HL-60 (cell line): ENCODE data around the gene FBXL7.

Experiments
- DNase-seq, 2 experiments: peaks; one replicate each; pipeline ENCODE4 v3.0.0-alpha.2; 2010 to 2020; ENCODE audit warnings: low read depth in 1 of 2, low spot score in 1 of 2
- H3K27ac ChIP-seq: fragments of 250-450 bp; sonication (Bioruptor Pico); replicated peaks from 2 replicates; pipeline ENCODE4 v1.5.1; 2020; ENCODE audit warnings: mild to moderate bottlenecking, moderate library complexity
- H3K27me3 ChIP-seq: fragments of 250-450 bp; sonication (Bioruptor Pico); 2 replicates; pipeline ENCODE4 v1.5.1; 2021; ENCODE audit warnings: mild to moderate bottlenecking, moderate library complexity; ENCODE audit not compliant: insufficient read depth, poor library complexity, severe bottlenecking
- H3K4me3 ChIP-seq: replicated peaks from 2 replicates; pipeline ENCODE4 v1.5.1; 2011; ENCODE audit warnings: mild to moderate bottlenecking, control low read depth, low read length; ENCODE audit not compliant: insufficient read depth
- GABPA ChIP-seq: IDR thresholded peaks from 2 replicates; pipeline ENCODE4 v1.6.1; 2012; ENCODE audit warnings: low read depth
- POLR2AphosphoS5 ChIP-seq: IDR thresholded peaks from 2 replicates; pipeline ENCODE4 v1.6.1; 2012; ENCODE audit warnings: low read depth
- SPI1 ChIP-seq: IDR thresholded peaks from 2 replicates; pipeline ENCODE4 v1.6.1; 2012; ENCODE audit warnings: low read depth, mild to moderate bottlenecking, borderline replicate concordance
- TF ChIP-seq, protein P1 (sequence below): IDR thresholded peaks from 2 replicates; pipeline ENCODE4 v1.6.1; 2012; ENCODE audit warnings: low read depth; ENCODE audit not compliant: insufficient replicate concordance
- TF ChIP-seq, protein P2 (sequence below): IDR thresholded peaks from one replicate; pipeline ENCODE4 v1.5.1; 2011; ENCODE audit warnings: low read length, control low read depth, inconsistent platforms; ENCODE audit not compliant: insufficient read depth

Gene FBXL7

DNA sequence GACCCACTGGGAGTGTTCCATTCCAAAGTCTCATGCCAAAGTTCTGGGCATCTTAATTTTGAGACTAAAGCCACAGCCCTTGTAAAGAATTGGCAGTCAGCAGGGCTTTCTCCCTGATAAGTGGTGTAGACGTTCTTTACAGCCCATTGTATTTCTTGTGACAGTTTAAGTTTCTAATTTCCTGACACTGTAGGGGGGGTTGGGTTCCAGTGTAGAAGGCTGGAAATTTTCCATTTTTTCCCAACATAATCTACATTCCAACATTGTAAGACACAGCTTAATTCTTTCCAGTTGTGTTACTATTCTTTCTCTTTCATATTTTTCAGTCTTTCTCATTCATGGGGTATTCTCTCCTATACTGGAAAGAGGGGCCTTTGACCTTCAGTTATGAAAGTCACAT lies 121.1 kb downstream of the FBXL7 start:
- Histone ChIP-seq H3K4me3 (no peak overlapping the region), H3K27ac (no peak overlapping the region), H3K27me3 (no peaks in the 10 kb centered on the region)
- TF ChIP-seq SPI1 (no peak), POLR2AphosphoS5 (no peak), GABPA (no peak)
- TF ChIP-seq, protein P1, sequence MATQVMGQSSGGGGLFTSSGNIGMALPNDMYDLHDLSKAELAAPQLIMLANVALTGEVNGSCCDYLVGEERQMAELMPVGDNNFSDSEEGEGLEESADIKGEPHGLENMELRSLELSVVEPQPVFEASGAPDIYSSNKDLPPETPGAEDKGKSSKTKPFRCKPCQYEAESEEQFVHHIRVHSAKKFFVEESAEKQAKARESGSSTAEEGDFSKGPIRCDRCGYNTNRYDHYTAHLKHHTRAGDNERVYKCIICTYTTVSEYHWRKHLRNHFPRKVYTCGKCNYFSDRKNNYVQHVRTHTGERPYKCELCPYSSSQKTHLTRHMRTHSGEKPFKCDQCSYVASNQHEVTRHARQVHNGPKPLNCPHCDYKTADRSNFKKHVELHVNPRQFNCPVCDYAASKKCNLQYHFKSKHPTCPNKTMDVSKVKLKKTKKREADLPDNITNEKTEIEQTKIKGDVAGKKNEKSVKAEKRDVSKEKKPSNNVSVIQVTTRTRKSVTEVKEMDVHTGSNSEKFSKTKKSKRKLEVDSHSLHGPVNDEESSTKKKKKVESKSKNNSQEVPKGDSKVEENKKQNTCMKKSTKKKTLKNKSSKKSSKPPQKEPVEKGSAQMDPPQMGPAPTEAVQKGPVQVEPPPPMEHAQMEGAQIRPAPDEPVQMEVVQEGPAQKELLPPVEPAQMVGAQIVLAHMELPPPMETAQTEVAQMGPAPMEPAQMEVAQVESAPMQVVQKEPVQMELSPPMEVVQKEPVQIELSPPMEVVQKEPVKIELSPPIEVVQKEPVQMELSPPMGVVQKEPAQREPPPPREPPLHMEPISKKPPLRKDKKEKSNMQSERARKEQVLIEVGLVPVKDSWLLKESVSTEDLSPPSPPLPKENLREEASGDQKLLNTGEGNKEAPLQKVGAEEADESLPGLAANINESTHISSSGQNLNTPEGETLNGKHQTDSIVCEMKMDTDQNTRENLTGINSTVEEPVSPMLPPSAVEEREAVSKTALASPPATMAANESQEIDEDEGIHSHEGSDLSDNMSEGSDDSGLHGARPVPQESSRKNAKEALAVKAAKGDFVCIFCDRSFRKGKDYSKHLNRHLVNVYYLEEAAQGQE, result no peak
- TF ChIP-seq, protein P2, sequence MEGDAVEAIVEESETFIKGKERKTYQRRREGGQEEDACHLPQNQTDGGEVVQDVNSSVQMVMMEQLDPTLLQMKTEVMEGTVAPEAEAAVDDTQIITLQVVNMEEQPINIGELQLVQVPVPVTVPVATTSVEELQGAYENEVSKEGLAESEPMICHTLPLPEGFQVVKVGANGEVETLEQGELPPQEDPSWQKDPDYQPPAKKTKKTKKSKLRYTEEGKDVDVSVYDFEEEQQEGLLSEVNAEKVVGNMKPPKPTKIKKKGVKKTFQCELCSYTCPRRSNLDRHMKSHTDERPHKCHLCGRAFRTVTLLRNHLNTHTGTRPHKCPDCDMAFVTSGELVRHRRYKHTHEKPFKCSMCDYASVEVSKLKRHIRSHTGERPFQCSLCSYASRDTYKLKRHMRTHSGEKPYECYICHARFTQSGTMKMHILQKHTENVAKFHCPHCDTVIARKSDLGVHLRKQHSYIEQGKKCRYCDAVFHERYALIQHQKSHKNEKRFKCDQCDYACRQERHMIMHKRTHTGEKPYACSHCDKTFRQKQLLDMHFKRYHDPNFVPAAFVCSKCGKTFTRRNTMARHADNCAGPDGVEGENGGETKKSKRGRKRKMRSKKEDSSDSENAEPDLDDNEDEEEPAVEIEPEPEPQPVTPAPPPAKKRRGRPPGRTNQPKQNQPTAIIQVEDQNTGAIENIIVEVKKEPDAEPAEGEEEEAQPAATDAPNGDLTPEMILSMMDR, result no peak
- no peak for DNase-seq

DNA sequence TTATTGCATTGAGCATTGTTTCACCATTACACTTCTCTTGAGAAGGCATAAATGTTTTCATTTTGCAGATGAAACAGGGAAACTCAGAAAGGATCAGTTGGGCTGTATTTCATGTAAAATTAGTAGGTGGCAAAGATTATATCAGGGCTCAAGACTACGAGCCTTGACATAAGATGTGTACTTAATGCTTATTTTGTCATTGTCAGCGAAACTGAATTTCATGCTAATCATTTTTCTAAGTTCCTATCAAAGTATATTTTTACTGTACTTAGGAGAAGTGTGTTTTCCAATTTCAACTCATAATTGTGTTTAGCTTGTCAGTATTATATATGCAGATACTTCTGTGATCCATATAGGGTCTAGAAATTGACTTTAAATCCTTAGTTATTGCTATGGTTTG lies 123.8 kb downstream of the FBXL7 start:
- no peak overlapping the region for H3K4me3 ChIP-seq
- TF ChIP-seq POLR2AphosphoS5 (no peak), SPI1 (no peak)
- TF ChIP-seq, protein P1, result no peak
- DNase-seq, result no peak
- H3K27me3 ChIP-seq, result no peaks in the 10 kb centered on the region
- no peak overlapping the region for H3K27ac ChIP-seq

DNA sequence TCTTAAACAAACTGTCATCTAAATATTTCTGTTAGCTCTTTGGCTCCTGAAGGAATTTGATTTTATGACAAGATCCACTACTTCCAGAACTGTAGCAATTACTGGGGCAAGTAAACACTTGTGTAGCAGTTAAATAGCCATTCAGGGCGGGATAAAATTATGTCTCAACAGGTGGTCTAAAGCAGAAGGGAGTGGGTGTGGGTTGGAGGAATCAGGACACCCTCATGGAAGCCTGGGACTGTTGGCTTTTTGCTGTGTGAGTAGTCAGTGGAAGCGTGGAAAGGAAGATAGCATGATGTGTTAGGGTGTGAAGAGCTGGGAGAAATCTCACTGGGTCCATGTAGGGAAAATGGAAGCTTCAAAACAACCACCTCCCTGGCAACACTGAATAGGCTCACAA lies 127.1 kb downstream of the FBXL7 start:
- Histone ChIP-seq H3K27me3 (no peaks in the 10 kb centered on the region), H3K4me3 (no peak overlapping the region), H3K27ac (no peak overlapping the region)
- no peak for DNase-seq
- no peak for TF ChIP-seq POLR2AphosphoS5
- TF ChIP-seq, protein P2, result no peak
- TF ChIP-seq GABPA, result no peak
- TF ChIP-seq, protein P1, result no peak
- TF ChIP-seq SPI1, result no peak

DNA sequence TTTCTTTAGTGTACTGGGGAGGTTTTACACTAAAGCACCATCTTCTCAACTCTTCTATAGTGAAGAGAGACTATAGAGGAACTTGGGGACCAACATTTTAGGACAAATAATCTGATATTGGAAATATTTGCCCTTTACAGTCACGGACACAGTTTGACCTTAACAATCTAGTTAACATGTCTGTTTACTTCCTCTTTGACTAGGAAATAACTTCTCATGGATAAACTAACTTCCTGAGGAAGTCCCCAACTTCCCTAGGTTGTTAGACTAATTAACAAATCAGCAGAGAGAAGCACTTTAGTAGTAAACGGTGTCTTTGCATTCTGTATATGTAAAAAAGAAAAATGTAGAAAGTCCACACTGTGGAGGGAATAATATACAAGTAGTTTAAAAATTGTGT lies 127.7 kb downstream of the FBXL7 start:
- no peak for DNase-seq
- TF ChIP-seq POLR2AphosphoS5 (no peak), SPI1 (no peak), GABPA (no peak)
- TF ChIP-seq, protein P1, result no peak
- TF ChIP-seq, protein P2, result no peak
- Histone ChIP-seq H3K27ac (no peak overlapping the region), H3K27me3 (no peaks in the 10 kb centered on the region), H3K4me3 (no peak overlapping the region)
